Stimulated activated CD4-positive, alpha-beta T cell treated with anti-CD3 and anti-CD28 coated beads, TNF-alpha, amount 100 ng/mL, for 48 hours (primary cell): ENCODE measurements around the gene TXNRD3.

Experiments
- DNase-seq, 3 donors: peaks; one replicate each; pipeline ENCODE4 v3.0.0-alpha.2; 2020; ENCODE audit warnings: low read depth in 3 of 3

TXNRD3 gene

GRCh38 chr3:126672340-126672739 lies 17.4 kb upstream of the TXNRD3 start:
- no peak for DNase-seq

- DNase-seq = no peak
Observed at GRCh38 chr3:126671521-126671920, 16.6 kb upstream of the TXNRD3 start.

GRCh38 chr3:126668450-126669401 lies 13.8 kb upstream of the TXNRD3 start:
- no peak for DNase-seq

GRCh38 chr3:126667631-126668449 lies 12.9 kb upstream of the TXNRD3 start:
- no peak for DNase-seq

- DNase-seq = no peak
Observed at GRCh38 chr3:126666658-126667528, 12.0 kb upstream of the TXNRD3 start.

GRCh38 chr3:126665959-126666657 lies 11.2 kb upstream of the TXNRD3 start:
- no peak for DNase-seq

GRCh38 chr3:126665221-126665936 lies 10.5 kb upstream of the TXNRD3 start:
- no peak for DNase-seq

GRCh38 chr3:126664591-126665214 lies 9.8 kb upstream of the TXNRD3 start:
- DNase-seq = no peak

GRCh38 chr3:126663750-126664149 lies 8.8 kb upstream of the TXNRD3 start:
- no peak for DNase-seq

GRCh38 chr3:126663257-126663656 lies 8.3 kb upstream of the TXNRD3 start:
- DNase-seq = no peak

GRCh38 chr3:126661532-126662364 lies 6.8 kb upstream of the TXNRD3 start:
- DNase-seq = no peak

- no peak for DNase-seq
Observed at GRCh38 chr3:126659915-126660886, 5.3 kb upstream of the TXNRD3 start.

- DNase-seq = no peak
Observed at GRCh38 chr3:126658584-126658983, 3.7 kb upstream of the TXNRD3 start.

- no peak for DNase-seq
Observed at GRCh38 chr3:126657901-126658300, 3.0 kb upstream of the TXNRD3 start.

- DNase-seq = no peak
Observed at GRCh38 chr3:126656371-126657134, 1.6 kb upstream of the TXNRD3 start.

- DNase-seq = no peak
Observed at GRCh38 chr3:126655887-126656286, 963 bp upstream of the TXNRD3 start.

GRCh38 chr3:126649556-126650092 lies 5.3 kb downstream of the TXNRD3 start:
- no peak for DNase-seq
